ENCODE results near the gene FIGLA.

Gene FIGLA

GRCh38 chr2:70778676-70779075 lies 11.8 kb downstream of the FIGLA start:
- Histone ChIP-seq H3K27me3 (peaks cover 69% of the 10 kb centered on the region), H3K9me3 (no peaks in the 10 kb centered on the region), H3K36me3 (no peaks in the 10 kb centered on the region), H3K4me3 (ENCODE audit: low read depth in 1 of 2, low read length in 1 of 2) (no peak overlapping the region), H3K27ac (no peak overlapping the region), H3K4me1 (ENCODE audit: control insufficient read depth in 1 of 2, insufficient read depth in 1 of 2, low read depth in 1 of 2, low read length in 1 of 2) (no peaks in the 10 kb centered on the region)
- TF ChIP-seq, protein P1, sequence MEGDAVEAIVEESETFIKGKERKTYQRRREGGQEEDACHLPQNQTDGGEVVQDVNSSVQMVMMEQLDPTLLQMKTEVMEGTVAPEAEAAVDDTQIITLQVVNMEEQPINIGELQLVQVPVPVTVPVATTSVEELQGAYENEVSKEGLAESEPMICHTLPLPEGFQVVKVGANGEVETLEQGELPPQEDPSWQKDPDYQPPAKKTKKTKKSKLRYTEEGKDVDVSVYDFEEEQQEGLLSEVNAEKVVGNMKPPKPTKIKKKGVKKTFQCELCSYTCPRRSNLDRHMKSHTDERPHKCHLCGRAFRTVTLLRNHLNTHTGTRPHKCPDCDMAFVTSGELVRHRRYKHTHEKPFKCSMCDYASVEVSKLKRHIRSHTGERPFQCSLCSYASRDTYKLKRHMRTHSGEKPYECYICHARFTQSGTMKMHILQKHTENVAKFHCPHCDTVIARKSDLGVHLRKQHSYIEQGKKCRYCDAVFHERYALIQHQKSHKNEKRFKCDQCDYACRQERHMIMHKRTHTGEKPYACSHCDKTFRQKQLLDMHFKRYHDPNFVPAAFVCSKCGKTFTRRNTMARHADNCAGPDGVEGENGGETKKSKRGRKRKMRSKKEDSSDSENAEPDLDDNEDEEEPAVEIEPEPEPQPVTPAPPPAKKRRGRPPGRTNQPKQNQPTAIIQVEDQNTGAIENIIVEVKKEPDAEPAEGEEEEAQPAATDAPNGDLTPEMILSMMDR (IDR thresholded peaks at IDR 0.05), result no peak

DNA sequence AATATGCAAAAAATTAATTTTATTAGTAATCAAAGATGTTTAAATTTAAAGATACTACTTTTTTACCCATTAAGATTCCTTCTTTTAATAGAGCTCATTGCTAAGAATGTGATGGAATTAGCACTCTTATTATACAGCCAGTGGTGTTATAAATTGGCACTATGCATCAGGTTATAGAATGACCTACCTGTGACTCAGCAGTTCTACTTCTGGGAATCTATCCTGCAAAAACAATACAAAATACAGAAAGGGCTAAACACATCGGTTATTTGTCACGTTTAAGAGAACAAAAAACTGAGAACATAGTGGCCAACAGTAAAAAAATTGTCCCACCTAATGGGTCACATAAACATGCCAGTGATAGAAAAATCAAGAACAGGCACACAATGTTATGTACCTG lies 13.0 kb downstream of the FIGLA start:
- no peaks in the 10 kb centered on the region for H3K36me3 ChIP-seq
- no peaks in the 10 kb centered on the region for H3K4me1 ChIP-seq (ENCODE audit: control insufficient read depth in 1 of 2, insufficient read depth in 1 of 2, low read depth in 1 of 2, low read length in 1 of 2)
- H3K27ac ChIP-seq, result no peak overlapping the region
- TF ChIP-seq, protein P1 (IDR thresholded peaks at IDR 0.05), result no peak
- H3K27me3 ChIP-seq, result peaks cover 78% of the 10 kb centered on the region
- H3K9me3 ChIP-seq, result no peaks in the 10 kb centered on the region
- H3K4me3 ChIP-seq (ENCODE audit: low read depth in 1 of 2, low read length in 1 of 2), result no peak overlapping the region

- Histone ChIP-seq H3K27ac (no peak overlapping the region), H3K27me3 (peaks cover 89% of the 10 kb centered on the region), H3K4me1 (ENCODE audit: control insufficient read depth in 1 of 2, insufficient read depth in 1 of 2, low read depth in 1 of 2, low read length in 1 of 2) (no peaks in the 10 kb centered on the region), H3K4me3 (ENCODE audit: low read depth in 1 of 2, low read length in 1 of 2) (no peak overlapping the region), H3K9me3 (no peaks in the 10 kb centered on the region), H3K36me3 (no peaks in the 10 kb centered on the region)
- TF ChIP-seq, protein P1 (IDR thresholded peaks at IDR 0.05), result no peak
Observed at GRCh38 chr2:70776266-70776665, 14.2 kb downstream of the FIGLA start.

DNA sequence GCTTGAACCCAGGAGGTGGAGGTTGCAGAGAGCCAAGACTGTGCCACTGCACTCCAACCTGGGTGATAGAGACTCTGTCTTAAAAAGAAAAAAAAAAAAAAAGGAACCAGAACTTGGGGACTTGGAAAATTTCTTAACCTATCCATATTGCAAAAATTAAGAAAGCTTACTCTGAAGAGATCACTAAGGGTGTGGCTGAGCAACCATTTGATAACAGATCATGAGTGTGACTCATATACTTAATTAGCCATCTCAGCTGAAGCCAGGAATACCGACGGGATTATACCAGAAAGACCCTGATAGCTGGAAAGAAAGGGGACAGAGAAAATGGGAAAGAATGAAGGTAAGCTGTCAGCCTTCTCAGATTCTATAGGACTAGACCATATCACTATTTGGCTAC lies 15.3 kb downstream of the FIGLA start:
- Histone ChIP-seq H3K27ac (no peak overlapping the region), H3K27me3 (peaks cover 94% of the 10 kb centered on the region), H3K4me1 (ENCODE audit: control insufficient read depth in 1 of 2, insufficient read depth in 1 of 2, low read depth in 1 of 2, low read length in 1 of 2) (no peaks in the 10 kb centered on the region), H3K4me3 (ENCODE audit: low read depth in 1 of 2, low read length in 1 of 2) (no peak overlapping the region), H3K36me3 (no peaks in the 10 kb centered on the region), H3K9me3 (no peaks in the 10 kb centered on the region)
- TF ChIP-seq, protein P1 (IDR thresholded peaks at IDR 0.05), result no peak

DNA sequence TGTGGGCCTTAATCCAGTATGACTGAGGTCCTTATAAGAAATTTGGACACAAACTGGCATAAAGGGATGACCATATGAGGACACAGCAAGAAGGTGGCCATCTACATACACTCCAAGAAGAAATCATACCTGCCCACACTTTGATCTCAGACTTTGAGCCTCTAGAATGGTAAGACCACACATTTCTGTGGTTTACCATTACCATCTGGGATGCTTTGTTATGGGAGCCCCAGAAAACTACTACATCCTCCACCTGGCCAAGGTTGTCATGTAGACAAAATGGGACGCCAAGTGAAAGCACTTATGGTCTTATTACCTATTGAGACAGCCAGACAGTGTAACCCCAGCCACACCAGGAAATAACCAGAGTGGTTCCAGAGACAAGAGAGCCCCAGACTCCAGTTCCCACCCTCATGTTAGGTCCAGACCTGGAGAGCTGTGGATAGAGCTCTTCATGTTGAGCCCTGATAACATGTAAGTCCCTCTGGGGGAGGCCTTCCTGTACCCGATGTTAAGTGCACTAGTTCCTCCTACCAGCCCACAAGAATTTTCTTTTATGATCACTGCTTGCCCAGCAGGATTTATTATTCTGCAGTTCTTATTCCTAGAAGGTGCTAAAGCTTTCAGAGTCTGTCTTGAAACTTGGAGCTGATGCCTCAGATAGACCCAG lies 17.8 kb downstream of the FIGLA start:
- TF ChIP-seq, protein P1 (IDR thresholded peaks at IDR 0.05), result no peak

More for the DNA sequence above, 17.8 kb downstream of the FIGLA start:
- no peak overlapping the region for H3K4me3 ChIP-seq (ENCODE audit: low read depth in 1 of 2, low read length in 1 of 2)
- H3K36me3 ChIP-seq, result no peaks in the 10 kb centered on the region
- H3K27me3 ChIP-seq, result peaks cover 97% of the 10 kb centered on the region
- no peak overlapping the region for H3K27ac ChIP-seq
- H3K4me1 ChIP-seq (ENCODE audit: control insufficient read depth in 1 of 2, insufficient read depth in 1 of 2, low read depth in 1 of 2, low read length in 1 of 2), result peaks cover 0 to 4% of the 10 kb centered on the region in 2 experiments
- no peaks in the 10 kb centered on the region for H3K9me3 ChIP-seq

Measured in neutrophil (primary cell).